Stimulated activated CD4-positive, alpha-beta T cell treated with anti-CD3 and anti-CD28 coated beads, Interleukin-12 subunit alpha, Interleukin-12 subunit beta, amount 100 ng/mL, for 48 hours (primary cell): ENCODE results near the gene GTF3C5.
A peak's percentile ranks its signal among the peaks of the same experiment; 100 is the strongest.
"Not testable (repeated sequence)": the region's sequence is repeated elsewhere in the genome, so short reads cannot be mapped to it uniquely, and the experiment has no call there.

ENCODE experiments used
- DNase-seq, 3 donors: peaks; one replicate each; pipeline ENCODE4 v3.0.0-alpha.2; 2020; ENCODE audit warnings: low read depth in 2 of 3, low spot score in 1 of 3

The GTF3C5 gene

DNA sequence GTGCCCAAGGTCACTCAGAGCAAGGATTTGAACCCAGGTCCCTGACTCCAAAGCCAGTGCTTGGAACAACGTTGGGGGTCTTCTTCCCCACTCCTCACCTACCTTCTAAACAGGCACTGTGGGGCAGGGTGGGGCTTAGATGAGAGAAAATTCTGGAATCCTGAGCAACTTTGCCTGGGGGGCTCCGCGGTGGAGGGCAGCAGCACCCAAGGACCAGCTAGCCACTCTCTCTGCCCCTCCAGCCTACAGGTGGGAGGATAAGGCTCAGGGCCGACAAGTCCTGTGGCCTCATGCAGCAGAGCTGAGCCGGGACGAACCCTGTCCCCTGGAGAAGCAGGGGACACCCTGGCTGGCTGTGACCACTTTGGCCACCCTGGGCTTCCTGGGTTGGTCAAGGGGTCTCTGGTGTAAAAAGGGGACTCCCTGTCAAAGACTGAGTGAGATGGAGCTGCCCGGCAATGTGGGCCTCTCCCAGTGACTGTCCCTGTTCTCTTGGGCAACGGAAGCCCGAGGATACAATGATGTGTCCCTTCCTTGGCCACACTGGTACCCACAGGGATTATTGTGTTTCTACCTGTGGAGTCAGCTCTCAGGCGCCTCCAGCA, 57.5 kb downstream of the GTF3C5 start:
- DNase-seq: no peak

DNA sequence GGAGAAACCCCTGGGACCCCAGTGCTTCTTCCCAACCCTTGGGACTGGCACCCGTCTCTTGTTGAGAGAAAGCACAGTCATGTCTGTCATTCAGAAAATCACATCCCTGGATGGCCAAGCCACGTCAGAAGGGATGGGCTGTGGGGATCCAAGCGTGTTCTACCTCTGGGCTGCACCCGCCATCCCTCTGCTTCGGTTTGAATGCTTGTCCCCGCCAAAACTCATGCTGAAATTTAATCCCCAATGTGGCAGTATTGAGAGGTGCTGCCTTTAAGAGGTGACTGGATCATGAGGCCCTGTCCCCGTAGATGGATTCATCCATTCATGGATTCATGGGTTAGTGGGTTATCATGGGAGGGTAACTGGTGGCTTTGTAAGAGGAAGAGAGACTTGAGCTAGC, 58.0 kb downstream of the GTF3C5 start:
- no peak for DNase-seq

DNA sequence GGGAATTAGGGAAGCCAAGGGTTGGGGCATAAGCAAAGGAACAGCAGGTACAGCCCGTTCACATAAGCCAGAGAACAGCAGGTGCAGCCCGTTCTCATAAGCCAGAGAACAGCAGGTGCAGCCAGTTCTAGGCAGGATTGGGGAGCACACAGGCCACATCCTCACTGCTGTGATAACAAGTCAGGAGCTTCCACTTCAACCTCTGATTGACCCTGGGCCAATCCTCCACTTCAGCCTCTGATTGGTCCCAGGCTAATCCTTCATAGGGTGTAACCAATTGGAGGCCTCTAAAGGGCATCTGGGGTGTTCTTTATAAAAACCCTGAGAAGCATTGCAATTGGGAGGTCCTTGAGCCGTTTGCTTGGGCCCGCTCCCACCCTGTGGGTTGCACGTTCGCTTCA, 58.5 kb downstream of the GTF3C5 start:
- no peak for DNase-seq

DNA sequence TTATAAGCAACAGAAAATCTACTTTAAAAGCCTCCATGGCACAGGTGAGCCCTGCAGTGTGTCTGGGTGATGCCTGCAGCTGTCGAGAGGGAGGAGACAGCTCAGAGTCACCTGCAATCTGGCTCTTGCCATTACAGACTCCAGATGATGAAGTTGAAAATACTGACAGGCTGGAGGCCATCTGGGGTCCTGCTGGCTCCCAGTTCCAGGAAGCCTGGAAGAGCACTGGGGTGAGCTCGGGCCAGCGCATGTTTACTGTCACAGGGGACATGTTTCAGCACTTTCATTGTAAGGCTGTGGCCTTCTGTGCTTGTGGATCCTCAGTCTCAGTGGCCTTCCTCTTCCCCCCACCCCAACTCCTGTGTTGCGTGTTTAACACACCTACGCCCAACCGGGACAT, 59.4 kb downstream of the GTF3C5 start:
- DNase-seq: no peak

DNA sequence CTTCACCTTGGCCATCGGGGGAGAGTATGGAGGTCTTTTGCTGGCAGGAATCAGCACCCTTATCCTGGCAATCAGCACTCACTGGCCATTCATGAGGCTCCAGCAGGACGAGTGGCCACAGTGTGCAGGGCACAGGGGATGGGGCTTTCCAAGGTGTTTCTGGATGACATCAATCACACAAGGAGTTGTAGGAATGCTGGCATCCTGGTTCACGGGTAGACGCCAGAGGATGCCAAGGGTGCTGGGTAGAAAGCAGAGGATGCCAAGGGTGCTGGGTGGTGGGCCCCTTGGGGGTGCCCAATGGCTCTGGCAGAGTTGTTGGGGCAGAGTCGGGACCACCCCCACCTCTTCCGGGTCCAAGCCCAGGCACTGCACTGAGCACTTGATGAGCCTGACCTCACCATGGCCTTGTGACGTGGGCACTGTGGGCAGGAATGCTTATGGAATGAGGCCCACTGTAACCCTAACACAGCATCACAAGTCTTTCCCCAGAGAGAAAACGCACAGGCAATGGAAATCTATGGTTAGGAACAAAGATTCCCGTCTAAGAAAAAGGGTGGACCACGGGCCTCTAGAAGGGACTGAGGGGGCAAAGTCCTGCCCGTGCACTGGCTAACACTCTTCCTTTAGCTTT, 60.1 kb downstream of the GTF3C5 start:
- no peak for DNase-seq

DNA sequence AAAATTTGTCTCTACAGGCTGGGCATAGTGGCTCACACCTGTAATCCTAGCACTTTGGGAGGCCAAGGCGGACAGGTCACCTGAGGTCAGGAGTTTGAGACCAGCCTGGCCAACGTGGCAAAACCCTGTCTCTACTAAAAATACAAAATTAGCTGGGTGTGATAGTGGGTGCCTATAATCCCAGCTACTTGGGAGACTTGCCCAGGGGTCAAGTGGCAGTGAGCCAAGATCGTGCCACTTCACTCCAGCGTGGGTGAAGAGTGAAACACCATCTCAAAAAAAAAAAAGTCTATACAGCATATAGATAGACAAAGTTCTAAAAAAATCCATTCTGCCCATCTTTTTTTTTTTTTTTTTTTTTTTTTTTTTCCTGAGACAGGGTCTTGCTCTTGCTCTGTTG, 63.6 kb downstream of the GTF3C5 start:
- not testable (repeated sequence) for DNase-seq

DNA sequence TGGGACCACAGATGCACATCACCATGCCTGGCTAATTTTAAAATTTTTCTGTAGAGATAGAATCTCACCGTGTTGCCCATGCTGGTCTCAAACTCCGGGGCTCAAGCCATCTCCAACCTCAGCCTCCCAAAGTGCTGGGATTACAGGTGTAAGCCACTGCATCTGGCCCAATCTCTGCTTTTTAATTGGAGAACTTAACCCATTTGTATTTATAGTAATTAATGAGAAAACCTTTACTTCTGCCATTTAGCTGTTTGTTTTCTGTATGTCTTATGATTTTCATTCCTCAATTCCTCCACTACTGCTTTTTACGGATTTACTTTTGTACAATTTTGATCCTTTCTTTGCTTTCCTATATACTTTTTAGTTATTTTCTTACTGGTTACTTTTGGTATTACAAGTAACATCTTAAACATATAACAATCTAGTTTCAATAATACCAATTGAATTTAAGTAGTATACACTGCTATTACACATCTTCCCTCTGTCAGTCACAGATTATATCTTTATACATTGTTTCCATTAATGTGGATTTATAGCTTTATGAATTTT, 64.1 kb downstream of the GTF3C5 start:
- no peak for DNase-seq

DNA sequence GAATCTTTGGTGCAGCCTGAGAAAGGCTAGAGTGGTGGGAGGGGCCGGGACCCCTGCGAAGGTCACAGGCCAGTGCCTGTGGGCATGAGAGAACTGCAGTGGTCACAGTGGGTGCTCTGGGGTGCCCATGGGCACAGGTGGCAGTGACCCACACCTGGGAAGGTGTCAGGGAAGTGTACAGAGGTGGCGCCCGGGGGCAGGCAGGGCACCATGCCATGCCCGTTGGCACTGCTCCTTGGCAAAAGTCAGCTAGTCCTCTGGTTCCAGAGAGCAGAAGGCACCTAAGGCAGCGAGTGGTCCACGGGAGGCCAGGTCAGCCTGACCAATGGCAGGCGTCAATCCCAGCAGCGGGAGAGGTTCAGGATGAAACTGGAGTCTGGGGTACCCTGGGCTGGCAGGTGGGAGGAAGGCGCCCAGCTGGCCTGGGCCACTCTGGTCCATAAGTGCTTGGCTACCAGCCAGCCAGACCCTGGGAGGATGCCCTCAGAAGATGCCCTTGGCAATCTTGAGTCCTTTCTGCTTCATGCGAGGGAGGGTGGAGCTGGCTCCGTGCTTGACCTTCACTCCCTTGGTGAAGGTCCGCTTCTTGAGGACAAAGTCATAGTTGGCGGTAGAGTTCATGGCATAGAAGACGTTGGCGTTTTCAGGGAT, 67.4 kb downstream of the GTF3C5 start:
- no peak for DNase-seq

DNA sequence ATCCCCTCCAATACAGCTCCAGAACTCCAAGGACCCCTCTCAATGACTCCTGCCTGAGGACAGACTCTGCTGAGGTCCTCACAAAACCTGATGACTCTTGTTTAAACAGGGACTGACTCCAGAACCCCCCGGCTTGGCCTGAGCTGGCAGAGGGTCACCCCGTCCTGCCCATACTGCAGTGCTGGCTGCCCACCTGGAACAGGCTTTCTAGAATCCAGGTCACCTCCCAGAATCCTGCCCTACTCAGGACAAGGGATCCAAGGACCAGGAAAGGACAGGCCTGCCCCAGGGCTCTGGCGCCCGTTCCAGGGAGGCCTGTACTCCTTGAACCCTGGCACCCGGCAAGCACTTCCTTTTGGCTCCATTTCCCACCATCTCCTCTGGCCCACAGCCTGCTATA, 68.1 kb downstream of the GTF3C5 start:
- DNase-seq: no peak

DNA sequence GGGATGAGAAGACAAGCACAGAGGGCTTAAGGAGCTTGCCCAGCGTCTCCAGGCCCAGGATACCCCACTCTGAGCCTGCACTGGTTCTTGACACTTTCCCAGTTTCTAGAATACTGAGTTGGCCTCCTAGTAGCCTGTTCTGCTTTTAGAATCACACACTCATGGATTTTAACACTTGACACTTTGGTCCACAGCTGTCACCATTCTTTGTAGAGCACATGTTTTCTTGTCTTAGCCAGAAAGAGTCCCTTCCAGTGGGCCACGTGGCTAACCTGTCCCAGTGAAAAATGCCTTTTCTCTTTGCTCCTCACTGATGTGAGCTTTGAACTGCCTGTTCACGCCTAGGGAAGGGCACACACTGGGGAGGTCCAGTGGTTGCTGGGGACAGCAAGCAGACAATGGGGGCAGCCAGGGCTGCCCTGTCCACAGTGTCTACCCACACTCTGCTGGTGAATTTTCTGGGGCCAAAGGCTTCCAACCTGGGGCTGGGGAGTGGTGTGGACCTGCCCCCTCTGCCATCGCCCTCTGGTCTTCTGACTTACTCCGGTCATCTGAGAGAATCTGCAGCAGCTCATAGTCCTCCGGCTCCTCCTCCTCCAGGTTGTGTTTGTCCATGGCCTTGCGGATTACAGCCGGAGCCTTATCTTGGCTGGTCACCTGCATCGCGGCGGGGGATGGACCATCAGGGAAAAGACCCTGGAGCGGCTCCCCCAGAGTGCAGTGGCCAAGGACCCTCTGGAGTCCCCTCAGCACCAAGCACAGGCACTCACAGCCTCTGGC, 69.1 kb downstream of the GTF3C5 start:
- no peak for DNase-seq

DNA sequence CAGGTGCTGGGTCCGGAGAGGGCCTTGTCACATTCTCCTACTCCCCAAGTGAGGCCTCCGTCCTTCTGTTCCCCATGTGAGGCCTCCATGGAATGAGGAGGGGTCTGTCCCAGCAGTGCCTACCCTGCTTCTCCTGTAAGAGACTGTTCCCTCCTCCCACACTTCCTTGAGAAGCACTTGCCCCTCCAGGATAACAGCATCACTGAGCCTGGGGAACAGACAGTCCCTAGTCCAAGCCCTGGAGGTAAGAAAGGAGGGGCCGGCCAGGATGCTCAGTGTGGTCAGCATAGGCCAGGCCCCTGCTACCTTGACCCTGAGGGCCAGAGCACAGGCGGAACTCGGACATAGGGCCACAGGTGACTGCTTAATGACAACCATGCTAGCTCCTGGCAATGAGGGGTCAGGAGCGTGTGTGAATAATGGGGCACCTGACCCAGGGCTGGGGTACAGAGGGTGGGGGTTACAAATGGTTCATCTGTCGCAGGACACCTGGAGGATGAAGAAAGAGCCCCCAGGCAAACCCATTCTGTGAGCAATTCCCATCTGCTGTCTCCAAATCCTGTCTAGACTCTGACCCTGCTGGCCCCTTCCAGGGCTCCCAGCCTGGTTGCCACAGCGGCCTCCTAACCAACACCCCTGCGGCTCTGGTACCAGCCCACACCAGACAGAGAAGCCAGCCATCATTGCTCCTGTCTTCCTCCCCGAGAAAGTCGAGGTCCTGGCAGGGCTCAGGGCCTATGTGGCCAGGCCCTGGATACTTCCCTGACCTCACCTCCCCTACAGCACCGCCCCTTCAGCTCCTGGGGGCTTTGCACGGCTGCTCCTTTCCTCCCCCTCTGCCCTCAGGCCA, 69.9 kb downstream of the GTF3C5 start:
- DNase-seq: no peak

DNA sequence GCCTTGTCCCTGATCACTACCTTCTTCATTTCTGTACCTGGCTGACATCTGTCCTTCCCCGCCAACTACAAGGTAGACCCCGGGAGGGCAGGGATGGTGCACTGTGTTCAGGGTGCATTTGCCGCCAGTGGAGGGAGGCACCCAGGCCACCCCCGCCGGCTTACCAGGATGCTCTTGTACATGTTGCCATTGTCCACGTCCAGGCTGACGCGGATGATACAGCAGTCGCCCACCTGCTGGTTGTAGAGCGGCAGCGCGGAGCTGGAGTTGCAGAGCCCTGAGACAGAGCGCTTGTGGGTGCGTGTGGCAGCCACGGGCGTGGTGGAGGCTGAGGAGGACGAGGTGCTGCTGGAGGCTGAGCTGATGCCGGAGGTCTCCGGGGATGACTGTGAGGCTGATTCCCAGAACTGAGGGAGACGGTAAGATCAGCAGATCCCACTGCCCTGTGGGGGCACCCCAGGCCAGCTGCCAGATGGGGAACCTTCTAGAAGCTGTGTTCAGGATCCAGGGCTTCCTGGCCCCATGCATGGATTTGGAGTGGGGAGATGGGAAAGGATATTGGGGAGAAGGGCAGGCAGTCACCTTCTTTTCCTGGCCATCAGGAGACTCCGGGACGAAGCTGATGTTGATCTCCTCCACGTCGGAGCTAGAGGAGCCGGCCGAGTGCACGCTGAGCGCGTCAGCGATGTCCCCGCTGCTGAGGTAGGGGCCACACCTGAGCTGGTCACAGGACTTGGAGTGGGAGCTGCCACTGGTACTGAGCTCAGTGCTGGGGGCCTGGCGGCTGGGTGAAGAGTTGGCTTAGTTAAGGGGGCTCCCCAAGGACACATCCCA, 70.8 kb downstream of the GTF3C5 start:
- no peak for DNase-seq

DNA sequence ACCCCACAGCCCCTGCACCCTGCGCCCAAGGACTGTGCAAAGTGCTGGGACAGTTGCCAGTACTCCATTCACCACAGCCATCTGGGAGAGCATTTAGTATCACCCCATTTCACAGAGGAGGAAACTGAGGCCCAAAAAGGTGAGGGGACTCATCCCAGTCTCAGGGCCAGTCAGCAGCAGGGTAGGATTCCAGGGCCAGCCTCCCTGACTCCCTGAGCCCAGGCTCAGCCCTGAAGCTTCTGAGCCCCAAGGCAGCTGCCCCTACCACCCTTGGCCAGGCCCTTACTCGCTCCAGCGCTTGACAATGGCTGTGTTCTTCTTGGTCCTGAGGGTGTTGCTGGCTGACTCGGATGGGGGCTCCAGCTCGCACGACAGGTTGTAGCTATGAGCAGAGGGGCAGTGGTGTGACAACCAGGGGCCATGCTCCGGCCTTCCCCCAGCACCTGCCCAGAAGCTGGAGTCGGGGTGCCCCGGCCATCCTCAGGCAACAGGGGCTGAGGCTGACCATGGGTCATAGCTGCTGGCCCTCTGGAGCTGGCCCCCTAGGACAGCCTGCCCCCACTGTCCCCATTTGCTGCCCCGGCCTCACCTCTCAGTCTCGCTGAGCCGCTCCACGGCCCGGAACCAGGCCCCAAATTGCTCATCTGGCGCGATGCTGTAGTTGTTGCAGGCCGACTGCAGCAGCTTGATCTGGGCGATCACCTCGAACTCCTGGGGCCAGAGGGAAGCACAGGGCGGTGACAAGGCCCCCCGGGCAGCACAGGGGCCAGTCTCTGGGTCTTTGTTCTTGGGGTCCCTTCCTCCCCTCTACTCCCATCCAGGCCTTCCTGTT, 71.6 kb downstream of the GTF3C5 start:
- DNase-seq: no peak

DNA sequence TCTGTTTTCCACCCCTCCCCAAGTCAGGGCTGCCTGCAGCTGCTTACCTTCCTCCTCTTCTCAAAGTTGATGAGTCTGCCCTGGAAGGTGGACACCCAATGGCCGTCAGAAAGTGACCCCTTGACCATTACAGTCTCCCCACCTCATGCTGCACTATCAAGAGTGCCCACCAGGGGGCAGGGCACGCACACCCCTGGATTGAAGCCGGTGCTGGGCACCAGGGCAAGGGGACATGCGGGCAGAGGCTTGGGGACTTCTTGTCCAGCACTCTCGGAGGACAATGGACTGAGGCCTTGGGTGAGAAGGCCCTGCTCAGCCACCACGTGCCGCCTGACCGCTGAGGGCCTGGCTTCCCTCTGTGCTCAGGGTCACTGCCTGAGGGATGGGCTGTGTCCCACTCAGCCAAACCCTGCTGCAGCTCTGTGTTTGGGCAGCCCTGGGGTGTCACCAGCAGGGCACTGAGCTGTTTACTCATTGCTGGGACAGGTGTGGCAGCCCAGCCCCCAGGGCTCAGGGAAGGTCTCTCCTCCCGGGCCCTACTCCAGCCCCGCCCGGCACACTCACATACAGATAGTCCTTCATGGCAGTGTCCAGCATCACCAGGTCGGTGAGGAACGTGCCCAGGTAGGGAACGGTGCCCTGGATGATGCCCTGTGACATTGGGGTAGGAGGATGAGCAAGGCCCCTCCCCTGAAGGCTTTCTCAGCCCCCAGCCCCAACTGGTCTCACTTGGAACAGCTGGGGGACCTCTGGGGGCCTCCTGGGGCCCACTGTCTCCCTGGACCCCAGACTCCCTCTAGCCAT, 72.6 kb downstream of the GTF3C5 start:
- peak in 1 of 3 donors; percentile 31 for DNase-seq

DNA sequence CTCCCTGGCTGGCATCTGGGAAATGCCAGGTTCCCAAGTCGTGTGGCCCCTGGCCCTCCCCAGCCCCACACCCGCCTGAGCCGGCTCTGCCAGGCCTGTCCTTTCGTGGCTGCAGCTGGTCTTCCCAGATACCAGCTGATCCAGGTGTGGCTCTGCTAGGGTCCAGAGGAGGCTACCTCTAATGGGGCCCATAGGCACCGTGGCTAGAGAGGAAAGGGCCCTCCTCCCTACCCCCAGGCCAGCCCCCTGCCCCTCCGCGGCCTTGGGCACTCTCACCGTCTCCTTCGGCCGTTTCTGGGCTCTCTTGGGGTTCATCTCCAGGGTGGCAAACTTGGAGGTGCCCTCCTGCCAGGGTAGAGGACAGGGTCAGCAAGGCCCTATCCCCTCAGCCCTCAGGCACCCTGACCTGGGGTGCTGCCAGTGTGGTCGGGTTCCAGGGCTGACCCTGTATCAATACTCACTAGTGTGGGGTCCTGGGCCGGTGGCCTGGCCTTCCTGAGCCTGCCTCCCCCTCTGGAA, 73.2 kb downstream of the GTF3C5 start:
- no peak for DNase-seq

DNA sequence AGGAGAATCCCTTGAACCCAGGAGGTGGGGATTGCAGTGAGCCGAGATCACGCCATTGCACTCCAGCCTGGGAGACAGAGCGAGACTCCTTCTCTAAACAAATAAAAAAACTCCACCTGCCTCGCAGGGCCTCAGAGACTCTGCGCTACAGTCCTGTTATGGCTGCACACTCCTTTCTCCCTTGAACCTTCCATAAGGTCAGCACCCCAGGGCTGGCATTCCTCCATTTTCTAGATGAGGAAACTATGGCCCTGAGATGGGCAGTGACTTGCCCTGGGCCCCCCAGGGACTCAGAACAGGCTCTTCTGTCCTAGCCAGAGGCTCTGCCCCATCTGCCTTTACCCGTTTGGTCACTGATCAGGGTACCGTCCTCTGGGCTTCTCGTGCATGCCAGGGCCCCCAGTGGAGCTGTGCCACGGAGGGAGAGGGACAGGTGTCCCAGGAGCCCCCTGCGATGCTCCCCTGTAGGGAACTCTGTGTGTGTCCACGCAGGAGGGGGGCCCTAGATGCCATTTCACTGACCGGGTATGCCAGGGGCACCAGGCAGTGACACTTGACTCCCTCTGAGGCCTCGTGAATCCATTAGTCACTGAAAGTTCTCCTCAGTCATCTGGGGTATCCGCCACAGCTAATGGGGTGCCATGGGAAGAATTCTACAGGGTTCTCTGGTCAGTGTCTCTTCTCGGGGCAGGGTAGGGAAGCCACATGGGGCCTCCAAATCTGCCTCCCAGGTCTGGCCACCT, 74.1 kb downstream of the GTF3C5 start:
- no peak for DNase-seq

DNA sequence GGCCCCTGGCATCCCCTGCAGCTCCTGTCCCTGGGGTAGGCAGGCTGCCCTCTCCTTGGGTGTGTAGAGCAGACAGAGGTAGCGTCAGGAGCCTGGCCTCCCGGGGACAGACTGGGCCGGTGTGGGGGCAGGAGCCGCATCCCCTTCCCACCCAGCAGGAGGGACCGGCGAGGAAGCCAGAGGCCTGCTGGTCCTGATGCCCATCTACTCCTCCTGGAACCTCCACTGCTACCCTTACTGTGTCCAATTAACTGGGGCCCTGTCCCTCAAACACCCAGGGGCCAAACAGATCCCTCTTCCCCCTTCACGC, 74.6 kb downstream of the GTF3C5 start:
- no peak for DNase-seq
